GM20000 (cell line): Measurements from ENCODE around the gene HBG2.

Source experiments
- DNase-seq: peaks from one replicate; pipeline ENCODE4 v3.0.0; 2012; ENCODE audit warnings: low spot score
- CTCF ChIP-seq: IDR thresholded peaks from 2 replicates; pipeline ENCODE4 v1.5.1; 2012; ENCODE audit warnings: mild to moderate bottlenecking, control low read depth; ENCODE audit errors: extremely low read depth, missing control alignments

HBG2 gene

GRCh38 chr11:5245155-5245554 is 9.4 kb downstream of the HBG2 start:
- no peak for TF ChIP-seq CTCF
- DNase-seq, result no peak

GRCh38 chr11:5243816-5244180 is 10.8 kb downstream of the HBG2 start:
- DNase-seq, result no peak
- TF ChIP-seq CTCF, result no peak

- no peak for TF ChIP-seq CTCF
- no peak for DNase-seq
These were observed 11.4 kb downstream of the HBG2 start for GRCh38 chr11:5242933-5243815.

GRCh38 chr11:5242208-5242607 is 12.4 kb downstream of the HBG2 start:
- DNase-seq, result no peak
- TF ChIP-seq CTCF, result no peak

- TF ChIP-seq CTCF, result no peak
These were observed 13.1 kb downstream of the HBG2 start for GRCh38 chr11:5241458-5241857.

GRCh38 chr11:5240458-5240857 is 14.1 kb downstream of the HBG2 start:
- no peak for DNase-seq
- TF ChIP-seq CTCF, result no peak

More at GRCh38 chr11:5241458-5241857, 13.1 kb downstream of the HBG2 start:
- no peak for DNase-seq

- no peak for TF ChIP-seq CTCF
- no peak for DNase-seq
These were observed 14.5 kb downstream of the HBG2 start for GRCh38 chr11:5240056-5240455.
